Activated CD8-positive, alpha-beta memory T cell treated with anti-CD3 and anti-CD28 coated beads, Interleukin-2, amount 50 U/mL, for 48 hours (primary cell): ENCODE results near the gene SCRN1.
"Not testable (repeated sequence)": the region's sequence is repeated elsewhere in the genome, so short reads cannot be mapped to it uniquely, and the experiment has no call there.

Experiments
- DNase-seq: peaks from one replicate; pipeline ENCODE4 v3.0.0-alpha.2; 2020

Gene SCRN1

DNA sequence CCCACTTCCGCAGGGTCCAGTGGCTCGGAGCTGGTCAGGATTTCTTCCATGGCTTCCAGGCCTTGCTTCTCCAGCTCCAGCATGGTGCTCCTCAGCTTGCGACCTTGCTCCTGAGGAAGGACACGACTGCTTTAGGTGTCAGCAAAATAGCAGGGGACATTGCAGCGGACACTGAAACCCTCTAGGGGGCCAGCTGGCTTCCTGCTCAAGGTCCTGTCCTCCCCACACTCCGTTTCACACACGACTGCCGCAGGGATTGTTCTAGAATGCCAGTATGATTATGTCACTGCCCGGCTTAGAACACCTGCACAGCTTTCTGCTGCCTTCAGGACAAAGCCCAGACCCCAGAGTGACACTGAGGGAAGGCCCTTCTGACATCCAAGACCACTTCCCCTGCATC, 65.6 kb downstream of the SCRN1 start:
- no peak for DNase-seq

DNA sequence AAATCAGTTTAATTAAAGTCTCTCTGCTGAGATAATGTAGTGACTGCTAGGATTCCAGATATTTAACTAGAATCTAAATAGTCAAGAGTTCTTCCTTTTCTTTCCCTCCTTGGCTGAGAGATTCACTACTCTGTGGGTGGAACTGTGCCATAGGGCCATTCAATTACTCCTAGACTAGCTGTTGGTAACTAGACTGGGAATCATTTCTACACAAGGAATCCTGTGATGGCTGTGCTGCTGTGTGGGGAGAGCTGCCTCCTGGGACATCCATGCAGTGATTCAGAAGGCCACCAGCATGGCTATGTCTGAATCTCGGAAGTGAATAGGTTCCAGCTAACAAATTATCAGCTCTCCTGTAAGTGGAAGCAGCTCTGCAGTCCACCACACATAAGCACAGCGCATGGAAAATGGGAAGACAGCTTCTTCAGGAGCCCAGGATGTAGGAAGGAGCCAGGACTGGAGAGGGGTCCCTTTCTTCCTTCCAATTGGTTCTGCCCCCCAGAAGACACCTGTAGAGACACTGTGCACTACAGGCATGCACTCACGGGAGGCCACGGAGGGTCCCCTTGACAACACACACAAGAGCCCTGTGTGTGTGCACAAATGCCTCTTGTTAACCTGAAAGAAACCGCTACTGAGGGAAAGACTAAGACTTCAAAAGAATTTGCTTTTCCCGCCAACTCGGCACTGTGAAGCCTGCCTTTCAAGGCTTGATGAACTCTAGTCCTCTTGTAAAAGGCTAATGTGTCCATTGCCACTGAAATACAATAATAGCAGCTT, 66.5 kb downstream of the SCRN1 start:
- DNase-seq = no peak

DNA sequence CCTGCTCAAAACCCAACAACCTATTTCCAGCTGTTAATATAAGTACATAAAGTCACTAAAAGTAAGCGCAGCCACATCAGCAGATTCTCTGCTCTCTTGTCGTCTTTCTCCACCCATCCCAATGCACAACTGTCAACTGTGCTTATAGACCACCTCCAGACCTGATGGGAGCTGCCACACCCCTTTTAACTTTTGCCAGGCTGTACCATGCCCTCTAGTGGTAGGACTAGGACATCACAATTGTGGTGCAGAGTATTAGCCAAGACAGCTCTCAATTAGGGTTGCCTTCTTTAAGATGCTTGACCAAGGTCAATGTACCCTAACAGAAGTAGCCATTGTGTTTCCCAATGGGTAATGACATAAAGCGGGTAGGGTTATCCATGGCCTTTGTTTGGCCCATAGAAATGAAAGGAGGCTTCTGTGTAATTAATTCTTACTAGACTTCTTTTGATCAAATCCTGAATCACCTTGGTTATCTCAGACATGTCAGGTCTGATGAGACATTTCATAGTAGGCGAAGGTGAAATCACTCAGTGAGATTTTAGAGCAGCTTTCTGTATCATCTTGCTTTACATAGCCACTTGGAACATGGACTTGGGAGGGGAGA, 68.1 kb downstream of the SCRN1 start:
- peak; percentile 59 for DNase-seq

DNA sequence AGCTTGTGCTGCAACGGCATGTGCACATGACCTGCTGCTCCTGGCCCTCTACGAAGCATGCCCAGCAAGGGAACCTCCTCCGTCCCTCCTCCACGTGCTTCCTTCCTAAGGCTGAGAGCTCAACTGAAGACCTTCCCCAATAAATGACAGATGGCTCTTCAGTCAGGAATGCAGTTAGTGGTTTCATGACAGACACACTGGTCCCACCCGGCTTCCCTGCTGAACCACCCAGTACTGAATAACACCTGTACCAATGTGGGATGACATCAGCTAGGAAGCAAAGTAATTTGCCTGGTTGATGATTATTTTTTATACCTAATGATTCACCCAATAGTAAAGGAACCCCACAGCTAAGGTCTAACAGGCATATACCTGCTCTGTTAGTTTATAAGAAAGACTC, 69.1 kb downstream of the SCRN1 start:
- DNase-seq = no peak

DNA sequence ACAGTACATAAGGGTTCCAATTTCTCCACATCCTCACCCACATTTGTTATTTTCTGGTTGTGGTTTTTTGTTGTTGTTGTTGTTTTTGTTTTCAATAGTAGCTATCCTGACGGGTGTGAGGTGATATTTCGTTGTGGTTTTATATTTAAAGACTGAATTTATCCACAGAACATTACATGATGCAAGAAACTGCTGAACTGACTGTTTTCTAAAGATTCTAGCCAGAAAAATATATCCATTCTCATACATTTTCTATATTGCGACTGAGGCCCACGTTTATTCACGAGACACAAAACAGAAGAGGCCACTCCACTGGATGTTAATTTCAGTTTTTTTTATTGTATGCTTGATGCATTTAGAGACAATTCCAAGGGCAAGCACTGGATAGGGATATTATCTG, 69.8 kb downstream of the SCRN1 start:
- DNase-seq = no peak

DNA sequence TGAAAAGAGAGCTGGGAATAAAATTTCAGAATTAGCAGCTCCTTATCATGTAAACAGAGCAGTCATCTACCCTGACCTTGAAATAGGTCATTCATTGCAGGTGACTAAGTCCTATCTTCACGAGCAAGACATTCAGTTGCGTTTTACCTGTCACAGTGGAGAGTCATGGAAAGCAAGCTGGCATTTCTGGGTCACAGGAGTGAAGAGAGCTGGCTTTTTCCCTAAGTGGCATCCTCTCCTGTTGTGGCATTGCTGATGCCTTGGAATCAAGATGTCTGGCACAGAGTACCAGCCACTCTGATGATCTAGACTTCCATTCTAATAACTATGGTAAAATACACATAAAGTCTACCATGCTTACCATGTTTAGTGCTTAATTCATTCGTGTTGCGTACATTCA, 70.8 kb downstream of the SCRN1 start:
- DNase-seq = no peak

DNA sequence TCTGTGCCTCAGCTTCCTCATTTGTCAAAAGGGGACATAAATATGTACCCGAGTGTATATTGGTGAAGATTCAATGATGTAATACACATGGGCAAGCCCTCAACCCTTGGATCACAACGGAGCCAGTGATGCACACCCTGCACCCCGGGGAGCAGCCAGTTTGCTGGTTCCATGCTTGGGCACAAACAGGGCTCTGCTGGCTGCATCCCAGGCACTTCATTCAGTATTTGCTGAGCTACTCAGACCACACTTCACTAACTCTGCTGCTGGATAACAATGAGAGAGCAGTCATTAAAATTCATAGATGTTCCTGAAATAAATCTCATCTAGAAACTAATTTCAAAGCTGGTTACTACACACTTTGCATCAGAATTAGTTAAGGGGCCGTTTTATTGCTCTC, 72.0 kb downstream of the SCRN1 start:
- DNase-seq = no peak

DNA sequence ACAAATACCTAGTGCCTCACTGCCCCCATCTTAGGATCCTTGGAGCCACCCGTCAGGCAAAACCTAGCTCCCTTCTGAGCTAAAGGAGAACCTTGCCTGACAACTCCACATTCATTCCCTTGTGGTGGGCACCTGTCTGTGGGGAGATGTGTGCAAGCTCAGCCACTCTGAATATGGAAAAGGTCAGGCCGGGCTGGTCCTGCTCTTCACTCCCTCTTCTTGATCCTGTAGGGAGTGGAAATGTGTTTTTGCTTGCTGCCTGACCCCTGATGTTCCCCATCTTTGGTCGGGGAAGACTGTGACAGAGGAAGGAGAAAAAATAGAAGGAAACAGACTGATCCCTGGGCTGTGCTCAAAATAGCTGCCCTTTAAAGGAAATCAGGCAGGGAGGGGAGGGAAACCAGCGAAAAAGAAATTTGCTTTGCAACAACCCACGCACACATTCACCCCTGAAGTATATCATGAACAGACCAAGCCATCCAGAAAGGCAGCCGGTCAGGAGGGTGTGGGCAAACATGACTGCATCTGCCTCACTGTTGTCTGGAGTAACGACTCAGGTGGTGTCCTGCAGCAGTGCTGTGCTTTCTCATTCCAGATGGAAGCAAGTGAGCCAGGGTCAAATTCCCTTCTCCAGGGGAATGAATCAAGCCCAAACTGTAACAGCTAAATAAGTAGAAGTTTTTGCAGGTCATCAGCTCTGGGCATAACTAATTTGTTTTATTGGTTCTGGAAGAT, 74.0 kb downstream of the SCRN1 start:
- DNase-seq = no peak

DNA sequence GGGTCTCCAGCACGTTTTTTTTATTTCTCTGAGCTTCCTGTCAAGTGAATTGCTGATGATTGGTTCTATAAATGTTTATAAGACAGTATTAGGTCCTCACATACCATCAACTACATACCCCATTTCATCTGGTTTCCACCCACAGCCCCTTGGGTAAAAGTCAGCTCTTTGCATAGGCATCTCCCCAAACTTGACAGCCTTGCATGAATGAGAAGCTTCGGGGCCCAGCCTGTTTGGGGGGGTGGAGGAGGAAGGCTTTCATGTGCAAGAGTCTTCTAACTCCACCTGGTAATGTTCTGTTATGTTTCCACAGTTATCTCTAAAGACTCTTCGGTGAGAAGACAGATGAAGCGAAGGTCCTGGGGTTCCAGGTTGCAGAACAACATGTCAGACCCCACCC, 75.4 kb downstream of the SCRN1 start:
- DNase-seq = no peak

DNA sequence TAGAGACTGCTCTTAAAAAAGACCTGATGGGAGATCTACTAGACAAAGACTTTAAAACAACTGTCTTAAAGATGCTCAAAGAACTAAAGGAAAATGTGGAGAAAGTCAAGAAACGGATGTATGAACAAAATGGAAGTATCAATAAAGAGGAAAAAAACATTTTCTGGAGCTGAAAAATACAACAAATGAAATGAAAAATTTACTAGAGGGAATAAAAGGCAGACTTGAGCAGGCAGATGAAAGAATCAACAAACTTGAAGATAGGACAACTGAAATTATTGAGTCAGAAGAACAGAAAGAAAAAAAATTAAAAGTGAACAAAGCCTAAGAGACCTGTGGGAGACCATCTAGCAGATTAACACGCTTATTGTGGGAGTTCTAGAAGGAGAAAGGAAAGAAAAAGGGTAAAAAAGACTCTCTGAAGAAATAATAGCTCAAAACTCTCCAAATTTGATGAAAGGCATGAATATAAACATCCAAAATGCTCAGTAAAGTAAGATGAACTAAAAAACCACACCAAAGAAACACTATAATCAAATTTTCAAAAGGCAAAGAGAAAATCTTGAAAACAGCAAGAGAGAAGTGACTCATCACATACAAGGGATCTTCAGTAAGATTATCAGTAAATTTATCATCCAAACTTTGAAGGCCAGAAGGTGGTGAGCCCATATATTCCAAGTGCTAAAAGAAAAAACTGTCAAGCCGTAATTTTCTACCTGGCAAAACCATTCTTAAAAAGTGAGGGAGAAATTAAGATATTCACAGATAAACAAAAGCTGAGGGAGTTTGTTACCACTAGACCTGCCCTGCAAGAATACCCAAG, 83.2 kb downstream of the SCRN1 start:
- no peak for DNase-seq

DNA sequence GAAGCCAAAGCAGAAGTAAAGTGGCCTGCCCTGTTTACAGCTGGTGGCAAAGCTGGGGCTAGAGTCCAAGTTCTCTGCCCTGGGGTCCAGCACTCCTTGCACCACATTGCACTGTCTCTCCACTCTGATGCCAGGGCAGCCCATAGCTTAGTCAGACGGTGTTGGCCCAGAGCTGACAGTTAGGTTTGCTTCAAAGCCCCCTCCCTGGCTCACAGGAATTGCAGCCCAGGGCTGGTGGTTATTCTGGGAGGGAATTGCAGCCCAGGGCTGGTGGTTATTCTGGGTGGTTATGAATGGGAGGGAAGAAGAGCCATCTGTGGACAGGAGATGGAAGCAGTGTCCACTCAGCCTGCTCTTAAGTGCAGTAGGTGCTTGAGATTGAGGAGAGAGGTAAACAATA, 88.9 kb downstream of the SCRN1 start:
- no peak for DNase-seq

DNA sequence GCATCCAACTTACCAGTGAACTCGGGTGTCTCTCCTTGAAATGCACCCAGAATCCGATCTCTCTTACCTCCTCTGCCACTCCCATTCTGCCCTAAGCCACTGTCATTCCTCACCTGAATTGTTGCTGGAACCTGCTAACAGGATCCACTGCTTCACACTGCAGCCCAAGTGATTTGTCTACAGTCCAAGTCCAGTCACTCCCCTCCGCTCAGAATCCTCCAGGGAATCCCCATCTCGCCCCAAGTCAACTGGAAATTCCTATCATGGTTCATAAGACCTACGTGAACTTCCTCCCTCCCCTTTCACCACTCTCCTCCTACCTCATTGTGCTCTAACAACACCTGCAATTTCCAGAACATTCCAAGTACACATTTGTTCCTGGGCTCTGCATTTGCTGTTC, 91.3 kb downstream of the SCRN1 start:
- DNase-seq = no peak

DNA sequence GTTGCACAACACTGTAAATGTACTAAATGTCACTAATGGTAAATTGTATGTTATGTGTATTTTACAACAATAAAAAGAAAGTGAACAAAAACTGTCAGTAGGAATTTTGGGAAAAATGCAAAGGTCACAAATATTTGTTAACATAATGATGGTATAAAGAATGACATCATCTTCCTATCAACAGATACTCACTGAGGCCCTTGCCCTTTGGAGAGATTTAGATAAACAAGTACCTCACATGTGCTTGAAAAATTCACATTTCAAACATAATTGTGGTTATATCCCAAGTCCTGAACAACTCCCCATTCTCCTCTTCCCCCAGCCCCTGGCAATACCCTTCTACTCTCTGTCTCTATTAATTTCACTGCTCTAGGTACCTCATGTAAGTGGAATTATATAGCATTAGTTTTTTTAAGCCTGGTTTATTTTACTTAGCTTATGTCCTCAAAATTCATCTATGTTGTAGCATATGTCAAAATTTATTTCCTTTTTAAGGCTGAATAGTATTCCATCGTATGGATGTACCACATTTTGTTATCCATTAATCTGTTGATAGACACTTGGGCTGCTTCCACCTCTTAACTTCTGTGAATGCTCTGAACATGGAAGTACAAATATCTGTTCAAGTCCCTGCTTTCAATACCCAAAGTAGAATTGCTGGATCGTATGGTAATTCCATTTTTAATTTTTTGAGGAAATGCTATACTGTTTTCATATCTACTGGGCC, 92.8 kb downstream of the SCRN1 start:
- DNase-seq = no peak

DNA sequence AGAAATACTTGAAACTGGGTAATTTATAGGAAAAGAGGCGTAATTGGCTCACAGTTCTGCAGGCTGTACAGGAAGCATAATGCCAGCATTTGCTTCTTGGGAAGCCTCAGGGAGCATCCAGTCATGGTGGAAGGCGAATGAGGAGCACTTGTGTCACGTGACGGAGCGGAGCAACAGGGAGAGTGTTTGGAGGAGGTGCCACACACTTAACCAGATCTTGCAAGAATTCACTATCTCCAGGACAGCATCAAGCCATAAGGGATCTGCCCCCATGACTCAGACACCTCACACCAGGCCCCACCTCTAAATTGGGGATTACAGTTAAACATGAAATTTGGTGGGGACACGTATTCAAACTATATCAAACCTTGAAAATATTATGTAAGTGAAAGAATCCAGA, 94.0 kb downstream of the SCRN1 start:
- DNase-seq = no peak

DNA sequence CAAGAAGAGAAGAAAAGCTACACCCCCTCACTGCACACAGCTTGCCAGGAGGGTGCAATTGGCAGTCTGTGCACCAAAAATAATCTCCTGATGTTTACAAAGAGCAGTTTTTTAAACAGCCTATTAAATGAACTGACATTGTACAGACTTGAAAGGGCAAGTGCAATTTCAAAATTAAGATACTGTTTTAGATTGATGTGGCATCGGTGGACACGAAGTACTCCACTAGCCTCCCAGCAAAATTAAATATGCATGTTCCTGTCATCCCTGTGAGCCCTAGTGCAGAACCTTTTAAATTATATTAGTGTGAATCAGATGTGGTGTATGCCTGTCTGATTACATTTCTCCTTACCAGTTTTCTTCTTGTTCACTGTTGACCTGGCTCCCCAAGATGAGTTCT, 95.3 kb downstream of the SCRN1 start:
- no peak for DNase-seq

DNA sequence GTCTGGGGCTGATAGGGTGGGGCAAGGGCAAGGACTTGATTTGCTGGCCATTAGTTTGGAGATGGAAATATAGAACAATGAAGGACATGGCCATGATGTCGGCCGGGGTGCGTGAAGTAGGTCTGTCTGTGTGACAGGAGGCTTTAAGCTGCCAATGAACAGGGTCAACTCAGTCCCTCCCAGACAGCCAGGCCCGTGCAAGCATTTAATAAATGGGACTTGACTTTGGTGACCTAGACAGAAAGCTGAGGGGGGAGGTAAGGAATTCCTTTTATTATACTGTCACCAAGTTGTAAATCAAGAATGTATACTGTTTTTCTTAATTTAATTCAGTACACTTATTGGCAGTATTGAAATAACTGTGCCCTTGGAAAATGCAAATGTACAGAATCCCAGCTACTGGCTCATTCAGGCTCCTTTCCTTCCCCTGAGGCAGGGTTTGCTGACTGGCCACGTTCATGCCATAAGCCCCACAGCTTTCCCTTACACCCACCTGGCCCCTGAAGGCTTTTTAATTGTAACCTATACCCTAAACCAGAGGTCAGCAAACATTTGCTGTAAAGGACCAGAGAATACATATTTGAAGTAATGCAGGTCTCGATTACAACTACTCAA, 96.1 kb downstream of the SCRN1 start:
- DNase-seq = no peak

DNA sequence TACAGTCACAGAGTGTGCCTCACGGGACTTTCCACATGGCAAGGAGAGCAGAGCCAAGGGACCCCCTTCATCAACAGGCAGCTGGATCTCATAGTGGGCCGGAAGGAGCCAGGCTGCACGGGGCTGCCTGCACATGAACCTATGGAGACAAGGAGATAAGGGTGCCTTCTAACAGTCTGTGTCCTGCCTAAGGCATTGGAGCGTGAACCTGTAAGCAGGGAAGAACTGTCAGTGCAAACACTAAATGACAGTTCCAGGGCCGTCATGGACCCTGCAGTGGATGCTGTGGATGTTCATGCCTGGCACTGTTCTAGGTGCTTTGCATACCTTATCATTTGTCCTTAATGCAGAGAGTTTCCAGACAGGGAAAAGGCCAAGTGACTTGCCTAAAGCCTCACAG, 97.4 kb downstream of the SCRN1 start:
- DNase-seq = no peak

DNA sequence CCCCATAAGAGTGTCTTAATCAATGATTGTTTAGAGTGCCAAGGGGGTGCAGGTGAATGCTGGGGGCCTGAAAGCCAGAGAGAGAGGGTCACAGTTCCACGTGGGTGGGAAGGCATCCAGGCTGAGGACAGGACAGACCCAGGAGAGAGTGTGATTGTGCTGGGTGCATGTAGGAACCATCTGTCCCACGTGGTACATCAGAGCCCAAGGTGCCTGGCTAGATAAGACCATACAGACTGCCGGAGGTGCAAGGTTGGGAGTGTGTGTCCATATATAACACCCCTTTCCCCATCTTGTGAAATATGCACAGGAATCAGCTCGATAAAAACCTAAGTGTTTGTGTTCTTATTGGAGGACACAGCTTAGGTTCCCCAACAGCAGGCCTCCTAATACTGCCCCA, 97.8 kb downstream of the SCRN1 start:
- DNase-seq = no peak

DNA sequence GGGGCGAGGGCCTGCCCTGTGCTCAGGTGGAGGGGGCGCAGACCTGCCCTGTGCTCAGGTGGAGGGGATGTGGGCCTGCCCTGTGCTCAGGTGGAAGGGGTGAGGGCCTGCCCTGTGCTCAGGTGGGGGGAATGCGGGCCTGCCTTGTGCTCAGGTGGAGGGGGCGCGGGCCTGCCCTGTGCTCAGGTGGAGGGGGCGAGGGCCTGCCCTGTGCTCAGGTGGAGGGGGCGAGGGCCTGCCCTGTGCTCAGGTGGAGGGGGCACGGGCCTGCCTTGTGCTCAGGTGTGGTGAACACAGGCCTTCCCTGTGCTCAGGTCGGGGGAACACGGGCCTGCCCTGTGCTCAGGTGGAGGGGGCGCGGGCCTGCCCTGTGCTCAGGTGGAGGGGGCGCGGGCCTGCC, 98.8 kb downstream of the SCRN1 start:
- not testable (repeated sequence) for DNase-seq

DNA sequence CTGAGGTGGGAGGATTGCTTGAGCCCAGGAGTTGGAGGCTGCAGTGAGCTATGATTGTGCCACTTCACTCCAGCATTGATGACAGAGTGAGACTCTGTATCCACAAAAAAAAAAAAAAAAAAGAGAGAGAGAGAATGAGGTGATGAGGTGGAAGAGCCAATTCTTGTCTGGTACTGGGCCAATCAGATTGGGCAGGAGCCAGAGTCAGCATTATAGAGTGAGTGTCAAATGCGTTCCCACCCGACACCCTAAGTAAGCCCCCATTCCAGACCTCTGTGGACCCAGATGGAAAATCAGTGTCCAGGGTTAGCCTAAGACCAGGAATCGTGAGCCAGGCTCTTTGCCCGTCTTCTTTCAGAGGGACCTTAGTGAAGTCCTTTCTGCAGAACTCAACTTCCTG, 99.3 kb downstream of the SCRN1 start:
- no peak for DNase-seq

DNA sequence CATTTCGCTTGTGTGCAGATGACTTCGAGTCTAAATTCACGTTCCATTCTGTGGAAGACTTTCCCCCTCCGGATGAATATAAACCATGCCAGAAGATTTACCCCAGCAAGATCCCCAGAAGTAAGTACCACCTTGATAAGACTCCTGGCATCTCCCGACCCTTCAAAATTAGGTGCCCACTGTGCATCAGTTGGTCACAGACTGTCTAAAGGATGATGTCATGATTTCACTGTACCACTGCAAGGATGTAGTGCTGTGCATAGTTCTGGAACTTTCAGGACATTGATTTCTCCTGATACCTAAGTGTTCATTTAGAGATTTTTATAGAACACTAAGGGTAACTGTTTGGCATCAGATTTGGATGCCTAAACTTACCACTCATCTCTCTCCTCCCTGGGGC, 100.3 kb downstream of the SCRN1 start:
- no peak for DNase-seq

DNA sequence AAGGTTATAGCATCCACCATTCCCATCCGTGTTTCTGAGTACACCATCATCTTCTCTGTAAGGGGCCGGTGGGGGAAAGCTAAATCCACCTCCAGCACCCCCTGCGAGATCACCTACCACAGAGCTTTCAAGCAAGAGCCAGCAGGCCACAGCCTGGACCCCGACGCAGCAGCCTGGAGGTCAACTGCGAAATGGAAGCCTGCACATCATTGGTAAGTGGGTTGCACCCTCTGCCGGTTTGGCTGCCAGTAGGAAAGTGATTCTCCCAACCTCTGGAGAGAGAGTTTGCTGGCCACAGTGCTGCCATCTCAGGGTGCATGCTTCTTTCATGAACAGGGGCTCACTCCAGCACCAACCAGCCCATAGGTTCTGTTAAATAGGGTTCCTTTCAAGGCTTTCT, 101.6 kb downstream of the SCRN1 start:
- no peak for DNase-seq
